HepG2 (cell line): ENCODE measurements around the gene NEDD4L. TPM values are rescaled to one million over a fixed set of nuclear protein-coding genes. Genes with fewer than 3 reads are reported as not detected.

Experiments
- BHLHE40 ChIP-seq: IDR thresholded peaks from 2 replicates; pipeline ENCODE4 v1.6.1; 2011; ENCODE audit warnings: low read length, improper control_type of control experiment
- CEBPG ChIP-seq: IDR thresholded peaks from 2 replicates; pipeline ENCODE4 v1.6.1; 2016
- DR1 ChIP-seq: sonication (generic); formaldehyde crosslinking; IDR thresholded peaks from 2 replicates; pipeline ENCODE4 v1.8.0; 2021; ENCODE audit warnings: mild to moderate bottlenecking, missing genetic modification reagents, inconsistent platforms
- EED ChIP-seq: sonication (generic); formaldehyde crosslinking; IDR thresholded peaks from 2 replicates; pipeline ENCODE4 v1.5.0; 2020; ENCODE audit warnings: mild to moderate bottlenecking, missing genetic modification reagents
- GTF2F1 ChIP-seq: fragments of 150-350 bp; IDR thresholded peaks from 2 replicates; pipeline ENCODE4 v1.6.1; 2014; ENCODE audit warnings: low read length
- HNRNPK ChIP-seq: fragments of 200-400 bp; formaldehyde crosslinking; IDR thresholded peaks from 2 replicates; pipeline ENCODE4 v1.6.1; 2018; ENCODE audit warnings: low read length, low read depth, moderate library complexity, mild to moderate bottlenecking; ENCODE audit not compliant: poor library complexity, severe bottlenecking
- JDP2 ChIP-seq: sonication (generic); formaldehyde crosslinking; IDR thresholded peaks from 2 replicates; pipeline ENCODE4 v1.8.1; 2022; ENCODE audit warnings: missing genetic modification reagents, borderline replicate concordance
- KDM3A ChIP-seq: IDR thresholded peaks from 2 replicates; pipeline ENCODE4 v1.6.1; 2018; ENCODE audit warnings: low read depth, missing compliant biosample characterization
- MAFG ChIP-seq: sonication (generic); formaldehyde crosslinking; IDR thresholded peaks from 2 replicates; pipeline ENCODE4 v1.5.1; 2020; ENCODE audit warnings: mild to moderate bottlenecking, missing genetic modification reagents
- NCOA1 ChIP-seq: sonication (generic); formaldehyde crosslinking; IDR thresholded peaks from 2 replicates; pipeline ENCODE4 v1.9.0; 2021; ENCODE audit warnings: missing genetic modification reagents
- NFKB2 ChIP-seq: sonication (generic); formaldehyde crosslinking; IDR thresholded peaks from 2 replicates; pipeline ENCODE4 v1.4.0; 2020; ENCODE audit warnings: missing genetic modification reagents, borderline replicate concordance
- PAWR ChIP-seq: sonication (generic); formaldehyde crosslinking; IDR thresholded peaks from 2 replicates; pipeline ENCODE4 v1.4.0; 2020; ENCODE audit warnings: missing genetic modification reagents, mild to moderate bottlenecking, borderline replicate concordance
- SNAI1 ChIP-seq: sonication (generic); formaldehyde crosslinking; IDR thresholded peaks from 2 replicates; pipeline ENCODE4 v1.5.0; 2020; ENCODE audit warnings: mild to moderate bottlenecking, missing genetic modification reagents, borderline replicate concordance
- SOX6 ChIP-seq, 2 experiments: fragments of 450-650 bp in 1 of 2; sonication (generic) in 1 of 2; formaldehyde crosslinking in 1 of 2; IDR thresholded peaks; 2 replicates each; pipeline versions ENCODE4 v1.4.0 to v1.6.1; 2017 to 2020; ENCODE audit warnings: antibody characterized with exemption in 1 of 2, mild to moderate bottlenecking in 1 of 2, missing genetic modification reagents in 1 of 2
- SSRP1 ChIP-seq: IDR thresholded peaks from 2 replicates; pipeline ENCODE4 v1.6.1; 2016; ENCODE audit warnings: control low read depth
- U2AF1 ChIP-seq: fragments of 200-400 bp; formaldehyde crosslinking; optimal IDR thresholded peaks from 2 replicates; pipeline ENCODE3; 2017; ENCODE audit warnings: mild to moderate bottlenecking, low read depth, low read length
- ZNF292 ChIP-seq: sonication (generic); formaldehyde crosslinking; IDR thresholded peaks from 2 replicates; pipeline ENCODE4 v1.8.1; 2022; ENCODE audit warnings: mild to moderate bottlenecking, low read depth, missing genetic modification reagents, borderline replicate concordance
- ZNF326 ChIP-seq: sonication (generic); formaldehyde crosslinking; IDR thresholded peaks from 2 replicates; pipeline ENCODE4 v1.4.0; 2020; ENCODE audit warnings: missing genetic modification reagents, borderline replicate concordance
- ZNF577 ChIP-seq: sonication (generic); formaldehyde crosslinking; IDR thresholded peaks from 2 replicates; pipeline ENCODE4 v1.4.0; 2020; ENCODE audit warnings: mild to moderate bottlenecking, low read depth, missing genetic modification reagents, borderline replicate concordance
- ZNF670 ChIP-seq: sonication (generic); formaldehyde crosslinking; IDR thresholded peaks from 2 replicates; pipeline ENCODE4 v1.8.0; 2022; ENCODE audit warnings: mild to moderate bottlenecking, missing genetic modification reagents, borderline replicate concordance
- ZNF672 ChIP-seq: sonication (generic); formaldehyde crosslinking; IDR thresholded peaks from 2 replicates; pipeline ENCODE4 v1.8.1; 2022; ENCODE audit warnings: missing genetic modification reagents
- ZNF704 ChIP-seq: sonication (generic); formaldehyde crosslinking; IDR thresholded peaks from 2 replicates; pipeline ENCODE4 v1.8.1; 2023; ENCODE audit warnings: mild to moderate bottlenecking, inconsistent platforms, moderate library complexity, missing genetic modification reagents, borderline replicate concordance
- ZNF724P ChIP-seq: sonication (generic); formaldehyde crosslinking; IDR thresholded peaks from 2 replicates; pipeline ENCODE4 v1.8.0; 2022; ENCODE audit warnings: missing genetic modification reagents, borderline replicate concordance
- polyA plus RNA-seq, 8 experiments: library from polyadenylated mRNA; depleted of rRNA in 3 of 8; stranded (reverse) in 7 of 8; unstranded in 1 of 8; fragments of >200 nt; fragmentation: Illumina TruSeq in 4 of 8; extraction: Trizol in 4 of 8; gene quantifications; 2 replicates each; pipeline versions ENCODE4 v1.2.1 to v1.2.3, GENCODE V29; 2011 to 2016; ENCODE audit warnings: low read depth in 4 of 8, missing spikeins in 1 of 8, mixed read lengths in 1 of 8; ENCODE audit not compliant: insufficient read depth in 1 of 8
- total RNA-seq, 5 experiments: library from RNA; depleted of rRNA; stranded (reverse); fragments of >200 nt; fragmentation: Illumina TruSeq; extraction: Trizol; gene quantifications; 2 replicates each; pipeline ENCODE4 v1.2.3, GENCODE V29; 2016; ENCODE audit warnings: low read depth in 1 of 5
- TF ChIP-seq, protein P1 (sequence below): sonication (generic); formaldehyde crosslinking; IDR thresholded peaks from 2 replicates; pipeline ENCODE4 v1.9.0; 2021; ENCODE audit warnings: missing genetic modification reagents, borderline replicate concordance
- TF ChIP-seq, protein P2 (sequence below): sonication (generic); formaldehyde crosslinking; IDR thresholded peaks from 2 replicates; pipeline ENCODE4 v1.4.0; 2020; ENCODE audit warnings: missing genetic modification reagents; ENCODE audit errors: not compliant biosample characterization
- TF ChIP-seq, protein P3 (sequence below): sonication (generic); formaldehyde crosslinking; IDR thresholded peaks from 2 replicates; pipeline ENCODE4 v1.4.0; 2020; ENCODE audit warnings: missing genetic modification reagents

NEDD4L gene
- total and polyA plus RNA-seq, 2 of the 13 experiments (the other 11 are each of a cell fraction or from before 2014, with no cell fraction given), result 168 to 390 TPM

- TF ChIP-seq MAFG (CRISPR knock-in tag), result no peak
- no peak for TF ChIP-seq JDP2
- TF ChIP-seq HNRNPK, result no peak
- TF ChIP-seq EED (CRISPR knock-in tag), result no peak
- no peak for TF ChIP-seq ZNF704 (CRISPR knock-in tag)
- no peak for TF ChIP-seq NCOA1 (CRISPR knock-in tag)
- no peak for TF ChIP-seq ZNF724P (CRISPR knock-in tag)
- no peak for TF ChIP-seq BHLHE40
- no peak for TF ChIP-seq NFKB2
- 0 out of 2 replicates have a peak, but pooled peaks have one; percentile 4 for TF ChIP-seq CEBPG
- no peak for TF ChIP-seq ZNF670 (CRISPR knock-in tag)
- no peak for TF ChIP-seq SSRP1 (CRISPR knock-in tag)
- TF ChIP-seq PAWR (CRISPR knock-in tag), result no peak
- TF ChIP-seq, protein P1, sequence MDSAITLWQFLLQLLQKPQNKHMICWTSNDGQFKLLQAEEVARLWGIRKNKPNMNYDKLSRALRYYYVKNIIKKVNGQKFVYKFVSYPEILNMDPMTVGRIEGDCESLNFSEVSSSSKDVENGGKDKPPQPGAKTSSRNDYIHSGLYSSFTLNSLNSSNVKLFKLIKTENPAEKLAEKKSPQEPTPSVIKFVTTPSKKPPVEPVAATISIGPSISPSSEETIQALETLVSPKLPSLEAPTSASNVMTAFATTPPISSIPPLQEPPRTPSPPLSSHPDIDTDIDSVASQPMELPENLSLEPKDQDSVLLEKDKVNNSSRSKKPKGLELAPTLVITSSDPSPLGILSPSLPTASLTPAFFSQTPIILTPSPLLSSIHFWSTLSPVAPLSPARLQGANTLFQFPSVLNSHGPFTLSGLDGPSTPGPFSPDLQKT (CRISPR knock-in tag), result no peak
- TF ChIP-seq GTF2F1, result no peak
- no peak for TF ChIP-seq U2AF1
- TF ChIP-seq ZNF292, result peak; percentile 38; the same call in 1 of the 2 replicates
- no peak for TF ChIP-seq ZNF326 (CRISPR knock-in tag)
- TF ChIP-seq, protein P2, sequence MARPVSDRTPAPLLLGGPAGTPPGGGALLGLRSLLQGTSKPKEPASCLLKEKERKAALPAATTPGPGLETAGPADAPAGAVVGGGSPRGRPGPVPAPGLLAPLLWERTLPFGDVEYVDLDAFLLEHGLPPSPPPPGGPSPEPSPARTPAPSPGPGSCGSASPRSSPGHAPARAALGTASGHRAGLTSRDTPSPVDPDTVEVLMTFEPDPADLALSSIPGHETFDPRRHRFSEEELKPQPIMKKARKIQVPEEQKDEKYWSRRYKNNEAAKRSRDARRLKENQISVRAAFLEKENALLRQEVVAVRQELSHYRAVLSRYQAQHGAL (CRISPR knock-in tag), result no peak
- TF ChIP-seq SNAI1 (CRISPR knock-in tag), result no peak
- TF ChIP-seq KDM3A, result no peak
- TF ChIP-seq DR1, result no peak
- TF ChIP-seq ZNF577 (CRISPR knock-in tag), result no peak
- no peak for TF ChIP-seq SOX6 (IDR thresholded peaks at IDR 0.05)
- TF ChIP-seq SOX6 (CRISPR knock-in tag; IDR thresholded peaks at IDR 0.05), result peak; percentile 87
- TF ChIP-seq, protein P3, sequence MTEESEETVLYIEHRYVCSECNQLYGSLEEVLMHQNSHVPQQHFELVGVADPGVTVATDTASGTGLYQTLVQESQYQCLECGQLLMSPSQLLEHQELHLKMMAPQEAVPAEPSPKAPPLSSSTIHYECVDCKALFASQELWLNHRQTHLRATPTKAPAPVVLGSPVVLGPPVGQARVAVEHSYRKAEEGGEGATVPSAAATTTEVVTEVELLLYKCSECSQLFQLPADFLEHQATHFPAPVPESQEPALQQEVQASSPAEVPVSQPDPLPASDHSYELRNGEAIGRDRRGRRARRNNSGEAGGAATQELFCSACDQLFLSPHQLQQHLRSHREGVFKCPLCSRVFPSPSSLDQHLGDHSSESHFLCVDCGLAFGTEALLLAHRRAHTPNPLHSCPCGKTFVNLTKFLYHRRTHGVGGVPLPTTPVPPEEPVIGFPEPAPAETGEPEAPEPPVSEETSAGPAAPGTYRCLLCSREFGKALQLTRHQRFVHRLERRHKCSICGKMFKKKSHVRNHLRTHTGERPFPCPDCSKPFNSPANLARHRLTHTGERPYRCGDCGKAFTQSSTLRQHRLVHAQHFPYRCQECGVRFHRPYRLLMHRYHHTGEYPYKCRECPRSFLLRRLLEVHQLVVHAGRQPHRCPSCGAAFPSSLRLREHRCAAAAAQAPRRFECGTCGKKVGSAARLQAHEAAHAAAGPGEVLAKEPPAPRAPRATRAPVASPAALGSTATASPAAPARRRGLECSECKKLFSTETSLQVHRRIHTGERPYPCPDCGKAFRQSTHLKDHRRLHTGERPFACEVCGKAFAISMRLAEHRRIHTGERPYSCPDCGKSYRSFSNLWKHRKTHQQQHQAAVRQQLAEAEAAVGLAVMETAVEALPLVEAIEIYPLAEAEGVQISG, result no peak
- TF ChIP-seq ZNF672 (CRISPR knock-in tag), result no peak
These were observed 191.0 kb downstream of the NEDD4L start (continued) for GRCh38 chr18:58235001-58235436.
